Caco-2 (cell line): ENCODE data around the gene R3HCC1L. TPM values are rescaled to one million over a fixed set of nuclear protein-coding genes. Genes with fewer than 3 reads are reported as not detected.

ENCODE experiments used
- BruUV-seq: library from RNA; stranded (reverse); fragments of 400-500 nt; replicated peaks from 2 replicates; lab custom pipeline; 2021; lab: Mats Ljungman, UMichigan
- CTCF ChIA-PET: fragments of 300-600 bp; sonication (Branson Sonifier 250); formaldehyde crosslinking; loops from one replicate; lab custom pipeline; 2022; ENCODE audit warnings: antibody characterized with exemption; lab: Charles Lee
- POLR2A ChIA-PET: fragments of 300-600 bp; sonication (Branson Sonifier 250); formaldehyde crosslinking; loops from one replicate; lab custom pipeline; 2022; ENCODE audit warnings: antibody characterized with exemption; lab: Charles Lee
- DNase-seq, 2 experiments: peaks; one replicate each; pipeline versions ENCODE4 v3.0.0 to v3.0.0-alpha.2; 2020 to 2022
- H3K27me3 ChIP-seq: replicated peaks from 2 replicates; pipeline ENCODE4 v1.6.0; 2011; ENCODE audit warnings: low read length; ENCODE audit not compliant: control insufficient read depth, insufficient read depth
- H3K36me3 ChIP-seq: 2 replicates; pipeline ENCODE4 v1.5.1; 2011; ENCODE audit warnings: low read length; ENCODE audit not compliant: control insufficient read depth, insufficient read depth
- H3K4me1 ChIP-seq: fragments of 250-450 bp; sonication (Bioruptor Pico); 2 replicates; pipeline ENCODE4 v1.5.1; 2020; ENCODE audit warnings: mild to moderate bottlenecking
- H3K4me3 ChIP-seq: 2 replicates; pipeline ENCODE4 v1.5.1; 2011; ENCODE audit warnings: low read depth, mild to moderate bottlenecking, control low read depth, low read length
- H3K9me3 ChIP-seq: fragments of 250-450 bp; sonication (Bioruptor Pico); 2 replicates; pipeline ENCODE4 v1.5.1; 2020; ENCODE audit warnings: mild to moderate bottlenecking, moderate library complexity
- H3K27ac Mint-ChIP-seq: one replicate; pipeline ENCODE4 v1.8.0; 2022; ENCODE audit warnings: mixed read lengths; ENCODE audit not compliant: unreplicated experiment
- H3K27me3 Mint-ChIP-seq: one replicate; pipeline ENCODE4 v1.8.0; 2022; ENCODE audit warnings: mixed read lengths; ENCODE audit not compliant: insufficient read depth, unreplicated experiment
- H3K36me3 Mint-ChIP-seq: one replicate; pipeline ENCODE4 v1.8.0; 2022; ENCODE audit warnings: mild to moderate bottlenecking, mixed read lengths; ENCODE audit not compliant: insufficient read depth, unreplicated experiment
- H3K4me1 Mint-ChIP-seq: one replicate; pipeline ENCODE4 v1.8.0; 2022; ENCODE audit warnings: low read depth, mixed read lengths; ENCODE audit not compliant: unreplicated experiment
- H3K4me3 Mint-ChIP-seq: one replicate; pipeline ENCODE4 v1.8.0; 2022; ENCODE audit warnings: mild to moderate bottlenecking, moderate library complexity, mixed read lengths; ENCODE audit not compliant: unreplicated experiment
- H3K9me3 Mint-ChIP-seq: one replicate; pipeline ENCODE4 v1.8.0; 2022; ENCODE audit warnings: mixed read lengths; ENCODE audit not compliant: unreplicated experiment
- intact Hi-C: fragments of 100-400 bp; cut with micrococcal nuclease; formaldehyde crosslinking; loops from one replicate; pipeline ENCODE4 v1.10.0; 2022; ENCODE audit not compliant: unreplicated experiment
- total RNA-seq: library from RNA; stranded (reverse); gene quantifications from 2 replicates; pipeline ENCODE4 v1.2.3, GENCODE V29; 2022
- TF ChIP-seq, protein P1 (sequence below), 2 experiments: fragments of 200-600 bp in 1 of 2; IDR thresholded peaks; 1 replicate in 1 of 2; 2 replicates in 1 of 2; pipeline versions ENCODE4 v1.5.1 to v1.8.0; 2011 to 2022; ENCODE audit warnings: antibody characterized with exemption in 1 of 2, control low read depth in 1 of 2, inconsistent platforms in 1 of 2, low read depth in 1 of 2, low read length in 1 of 2, mild to moderate bottlenecking in 1 of 2, moderate library complexity in 1 of 2; ENCODE audit not compliant: insufficient read depth in 1 of 2, severe bottlenecking in 1 of 2, unreplicated experiment in 1 of 2

The R3HCC1L gene
- total RNA-seq, 1 experiment from 2014 or later = 16.5 TPM

GRCh38 chr10:98215373-98215772, 80.9 kb downstream of the R3HCC1L start:
- H3K36me3 ChIP-seq = no peaks in the 10 kb centered on the region
- intact Hi-C loops = no loop called here
- Mint-ChIP-seq H3K27me3 (no peaks in the 10 kb centered on the region), H3K4me3 (no peak overlapping the region), H3K27ac (no peak overlapping the region), H3K4me1 (no peaks in the 10 kb centered on the region), H3K9me3 (peaks cover 27% of the 10 kb centered on the region), H3K36me3 (peaks cover 6% of the 10 kb centered on the region)
- no peak overlapping the region for H3K4me3 ChIP-seq
- CTCF ChIA-PET = no interaction called here
- no peaks in the 10 kb centered on the region for H3K4me1 ChIP-seq
- no peak for DNase-seq
- BruUV-seq = no TSS peak
- TF ChIP-seq, protein P1, sequence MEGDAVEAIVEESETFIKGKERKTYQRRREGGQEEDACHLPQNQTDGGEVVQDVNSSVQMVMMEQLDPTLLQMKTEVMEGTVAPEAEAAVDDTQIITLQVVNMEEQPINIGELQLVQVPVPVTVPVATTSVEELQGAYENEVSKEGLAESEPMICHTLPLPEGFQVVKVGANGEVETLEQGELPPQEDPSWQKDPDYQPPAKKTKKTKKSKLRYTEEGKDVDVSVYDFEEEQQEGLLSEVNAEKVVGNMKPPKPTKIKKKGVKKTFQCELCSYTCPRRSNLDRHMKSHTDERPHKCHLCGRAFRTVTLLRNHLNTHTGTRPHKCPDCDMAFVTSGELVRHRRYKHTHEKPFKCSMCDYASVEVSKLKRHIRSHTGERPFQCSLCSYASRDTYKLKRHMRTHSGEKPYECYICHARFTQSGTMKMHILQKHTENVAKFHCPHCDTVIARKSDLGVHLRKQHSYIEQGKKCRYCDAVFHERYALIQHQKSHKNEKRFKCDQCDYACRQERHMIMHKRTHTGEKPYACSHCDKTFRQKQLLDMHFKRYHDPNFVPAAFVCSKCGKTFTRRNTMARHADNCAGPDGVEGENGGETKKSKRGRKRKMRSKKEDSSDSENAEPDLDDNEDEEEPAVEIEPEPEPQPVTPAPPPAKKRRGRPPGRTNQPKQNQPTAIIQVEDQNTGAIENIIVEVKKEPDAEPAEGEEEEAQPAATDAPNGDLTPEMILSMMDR (IDR thresholded peaks at IDR 0.05; ENCODE audit: insufficient read depth in 1 of 2, low read depth in 1 of 2, low read length in 1 of 2, severe bottlenecking in 1 of 2, unreplicated experiment in 1 of 2) = no peak
- no peaks in the 10 kb centered on the region for H3K27me3 ChIP-seq
- POLR2A ChIA-PET = no interaction called here
- H3K9me3 ChIP-seq = peaks cover 4% of the 10 kb centered on the region

GRCh38 chr10:98217801-98218200, 83.3 kb downstream of the R3HCC1L start:
- Histone ChIP-seq H3K4me3 (no peak overlapping the region), H3K9me3 (peaks cover 4% of the 10 kb centered on the region), H3K4me1 (no peaks in the 10 kb centered on the region), H3K27me3 (no peaks in the 10 kb centered on the region), H3K36me3 (no peaks in the 10 kb centered on the region)
- Mint-ChIP-seq H3K36me3 (peaks cover 6% of the 10 kb centered on the region), H3K9me3 (peaks cover 27% of the 10 kb centered on the region), H3K4me3 (no peak overlapping the region), H3K27me3 (no peaks in the 10 kb centered on the region), H3K27ac (no peak overlapping the region), H3K4me1 (no peaks in the 10 kb centered on the region)
- BruUV-seq = no TSS peak
- ChIA-PET POLR2A (no interaction called here), CTCF (no interaction called here)
- TF ChIP-seq, protein P1 (IDR thresholded peaks at IDR 0.05; ENCODE audit: insufficient read depth in 1 of 2, low read depth in 1 of 2, low read length in 1 of 2, severe bottlenecking in 1 of 2, unreplicated experiment in 1 of 2) = no peak
- no peak for DNase-seq
- intact Hi-C loops = no loop called here

GRCh38 chr10:98223874-98224273, 89.4 kb downstream of the R3HCC1L start:
- no peaks in the 10 kb centered on the region for H3K27me3 Mint-ChIP-seq
- Histone ChIP-seq H3K36me3 (no peaks in the 10 kb centered on the region), H3K27me3 (no peaks in the 10 kb centered on the region), H3K4me3 (no peak overlapping the region), H3K9me3 (peaks cover 4% of the 10 kb centered on the region), H3K4me1 (no peaks in the 10 kb centered on the region)
- no peak overlapping the region for H3K4me3 Mint-ChIP-seq
- no peaks in the 10 kb centered on the region for H3K4me1 Mint-ChIP-seq
- DNase-seq = no peak
- intact Hi-C loops = no loop called here
- peaks cover 22% of the 10 kb centered on the region for H3K9me3 Mint-ChIP-seq
- no peaks in the 10 kb centered on the region for H3K36me3 Mint-ChIP-seq
- ChIA-PET CTCF (no interaction called here), POLR2A (no interaction called here)
- no peak overlapping the region for H3K27ac Mint-ChIP-seq
- BruUV-seq = no TSS peak
- TF ChIP-seq, protein P1 (IDR thresholded peaks at IDR 0.05; ENCODE audit: insufficient read depth in 1 of 2, low read depth in 1 of 2, low read length in 1 of 2, severe bottlenecking in 1 of 2, unreplicated experiment in 1 of 2) = no peak
